ENCODE measurements around the gene ADAM19. TPM values are rescaled to one million over a fixed set of nuclear protein-coding genes. Genes with fewer than 3 reads are reported as not detected.

ADAM19 gene
- polyA plus RNA-seq, 1 of the 3 experiments (the other 2 are of a cell fraction) = 46.9 TPM

DNA sequence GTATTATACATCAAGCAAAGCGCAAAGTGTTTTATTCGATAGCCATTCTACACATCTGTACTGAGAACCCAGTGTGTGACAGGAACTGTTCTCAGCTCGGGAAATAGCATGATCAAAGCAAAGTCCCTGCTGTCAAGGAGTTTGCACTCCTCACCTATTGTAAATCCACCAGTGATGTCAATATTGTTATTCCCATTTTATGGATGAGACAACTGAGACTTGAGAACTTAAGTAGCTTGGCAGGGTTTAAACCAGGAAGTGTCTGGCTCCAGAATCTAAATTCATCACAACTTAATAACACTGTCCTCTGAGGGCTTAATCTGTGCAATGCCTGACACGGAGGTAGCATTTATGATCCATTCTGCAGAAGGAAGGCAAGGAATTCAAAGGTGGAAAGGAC is 50.7 kb downstream of the ADAM19 start (continued):
- TF ChIP-seq CTCF (IDR thresholded peaks at IDR 0.05) (no peak), TEAD4 (IDR thresholded peaks at IDR 0.05; ENCODE audit: borderline replicate concordance, insufficient read depth) (no peak)

DNA sequence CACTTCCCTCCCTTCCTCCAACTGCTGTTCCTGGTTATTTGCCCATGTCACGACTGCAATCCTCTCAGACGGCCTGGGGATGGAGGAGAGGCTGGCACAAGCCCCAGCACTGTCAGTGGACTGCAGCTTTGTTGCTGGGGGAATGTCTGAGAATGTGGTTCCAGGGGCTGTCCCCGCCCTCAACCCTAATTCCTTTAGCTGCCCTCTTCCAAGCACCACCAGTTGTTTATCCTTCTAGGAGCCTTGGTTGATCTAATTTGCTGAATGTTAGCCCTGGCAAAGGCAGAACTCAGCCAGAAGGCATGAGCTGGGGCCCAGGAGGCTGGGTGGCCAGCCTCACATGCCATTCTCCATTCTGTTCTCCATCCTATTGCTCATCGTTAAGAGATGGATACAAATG is 51.6 kb downstream of the ADAM19 start:
- no peak for TF ChIP-seq POLR2AphosphoS5 (IDR thresholded peaks at IDR 0.05; ENCODE audit: low read depth, low read length)
- TF ChIP-seq RFX5 (IDR thresholded peaks at IDR 0.05; ENCODE audit: low read length) = no peak
- TF ChIP-seq, protein P1, sequence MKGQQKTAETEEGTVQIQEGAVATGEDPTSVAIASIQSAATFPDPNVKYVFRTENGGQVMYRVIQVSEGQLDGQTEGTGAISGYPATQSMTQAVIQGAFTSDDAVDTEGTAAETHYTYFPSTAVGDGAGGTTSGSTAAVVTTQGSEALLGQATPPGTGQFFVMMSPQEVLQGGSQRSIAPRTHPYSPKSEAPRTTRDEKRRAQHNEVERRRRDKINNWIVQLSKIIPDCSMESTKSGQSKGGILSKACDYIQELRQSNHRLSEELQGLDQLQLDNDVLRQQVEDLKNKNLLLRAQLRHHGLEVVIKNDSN (IDR thresholded peaks at IDR 0.05; ENCODE audit: borderline replicate concordance, low read depth) = no peak
- no peak for TF ChIP-seq CHD2 (IDR thresholded peaks at IDR 0.05; ENCODE audit: low read length, partially characterized antibody)
- no peak for TF ChIP-seq YY1 (IDR thresholded peaks at IDR 0.05; ENCODE audit: low read depth)
- TF ChIP-seq EP300 (IDR thresholded peaks at IDR 0.05; ENCODE audit: borderline replicate concordance in 1 of 2, low read depth in 1 of 2, low read length in 1 of 2) = no peak
- no peak for TF ChIP-seq RAD21 (IDR thresholded peaks at IDR 0.05; ENCODE audit: low read length)
- no peak for TF ChIP-seq FOSL2 (IDR thresholded peaks at IDR 0.05; ENCODE audit: borderline replicate concordance, low read depth)
- TF ChIP-seq GATA2 (CRISPR knock-in tag; IDR thresholded peaks at IDR 0.05) = no peak
- no peak for TF ChIP-seq FOXJ3 (CRISPR knock-in tag; IDR thresholded peaks at IDR 0.05)
- TF ChIP-seq, protein P2, sequence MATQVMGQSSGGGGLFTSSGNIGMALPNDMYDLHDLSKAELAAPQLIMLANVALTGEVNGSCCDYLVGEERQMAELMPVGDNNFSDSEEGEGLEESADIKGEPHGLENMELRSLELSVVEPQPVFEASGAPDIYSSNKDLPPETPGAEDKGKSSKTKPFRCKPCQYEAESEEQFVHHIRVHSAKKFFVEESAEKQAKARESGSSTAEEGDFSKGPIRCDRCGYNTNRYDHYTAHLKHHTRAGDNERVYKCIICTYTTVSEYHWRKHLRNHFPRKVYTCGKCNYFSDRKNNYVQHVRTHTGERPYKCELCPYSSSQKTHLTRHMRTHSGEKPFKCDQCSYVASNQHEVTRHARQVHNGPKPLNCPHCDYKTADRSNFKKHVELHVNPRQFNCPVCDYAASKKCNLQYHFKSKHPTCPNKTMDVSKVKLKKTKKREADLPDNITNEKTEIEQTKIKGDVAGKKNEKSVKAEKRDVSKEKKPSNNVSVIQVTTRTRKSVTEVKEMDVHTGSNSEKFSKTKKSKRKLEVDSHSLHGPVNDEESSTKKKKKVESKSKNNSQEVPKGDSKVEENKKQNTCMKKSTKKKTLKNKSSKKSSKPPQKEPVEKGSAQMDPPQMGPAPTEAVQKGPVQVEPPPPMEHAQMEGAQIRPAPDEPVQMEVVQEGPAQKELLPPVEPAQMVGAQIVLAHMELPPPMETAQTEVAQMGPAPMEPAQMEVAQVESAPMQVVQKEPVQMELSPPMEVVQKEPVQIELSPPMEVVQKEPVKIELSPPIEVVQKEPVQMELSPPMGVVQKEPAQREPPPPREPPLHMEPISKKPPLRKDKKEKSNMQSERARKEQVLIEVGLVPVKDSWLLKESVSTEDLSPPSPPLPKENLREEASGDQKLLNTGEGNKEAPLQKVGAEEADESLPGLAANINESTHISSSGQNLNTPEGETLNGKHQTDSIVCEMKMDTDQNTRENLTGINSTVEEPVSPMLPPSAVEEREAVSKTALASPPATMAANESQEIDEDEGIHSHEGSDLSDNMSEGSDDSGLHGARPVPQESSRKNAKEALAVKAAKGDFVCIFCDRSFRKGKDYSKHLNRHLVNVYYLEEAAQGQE (IDR thresholded peaks at IDR 0.05; ENCODE audit: low read depth, low read length) = no peak
- no peak for TF ChIP-seq ZBTB33 (IDR thresholded peaks at IDR 0.05; ENCODE audit: borderline replicate concordance, low read depth)
- TF ChIP-seq PBX3 (IDR thresholded peaks at IDR 0.05) = no peak
- no peak for TF ChIP-seq EZH2phosphoT487 (IDR thresholded peaks at IDR 0.05; ENCODE audit: borderline replicate concordance, low read depth)
- no peak for TF ChIP-seq MXI1 (IDR thresholded peaks at IDR 0.05; ENCODE audit: low read depth, low read length)
- DNase-seq = no peak
- peaks cover 4 to 7% of the 10 kb centered on the region in 2 experiments; a peak in 1 of 4 replicates for H3K4me1 ChIP-seq (ENCODE audit: control insufficient read depth in 1 of 2, insufficient read depth in 2 of 2, low read depth in 1 of 2, low read length in 1 of 2)
- H3K27me3 ChIP-seq (ENCODE audit: insufficient read depth) = no peaks in the 10 kb centered on the region
- H3K9me2 ChIP-seq = no peaks in the 10 kb centered on the region
- H3K4me2 ChIP-seq = no peak overlapping the region
- no peak overlapping the region for H2AFZ ChIP-seq (ENCODE audit: low read depth)
- no peak overlapping the region for H3K4me3 ChIP-seq (ENCODE audit: low read depth in 2 of 2, low read length in 1 of 2)
- peak overlapping the region in 1 of 2 experiments; percentile 13; a peak in 1 of 4 replicates for H3K27ac ChIP-seq (ENCODE audit: low read depth in 2 of 2, low read length in 1 of 2)
- CTCF ChIA-PET = interaction anchor here (1.2 to 1.3 kb wide), 2 partner anchors 17 to 195 kb away, joined by 3 to 4 read pairs; no protein-coding TSS in a partner anchor
- no peaks in the 10 kb centered on the region for H3K9me3 ChIP-seq
- H3F3A ChIP-seq (replicated peaks; ENCODE audit: insufficient read depth) = peaks cover 23% of the 10 kb centered on the region
- no peak overlapping the region for H3K9ac ChIP-seq
- peaks cover 4% of the 10 kb centered on the region; the same call in 1 of the 2 replicates for H4K20me1 ChIP-seq (ENCODE audit: insufficient read depth)
- POLR2A ChIA-PET = no interaction called here
- peaks cover 100% of the 10 kb centered on the region for H3K79me2 ChIP-seq (ENCODE audit: insufficient read depth)
- 72% methylated on average over 2 of the region's 4 CpGs for WGBS (ENCODE audit: low lambda C conversion rate)
- peaks cover 11 to 68% of the 10 kb centered on the region in 2 experiments for H3K36me3 ChIP-seq (replicated peaks in 1 of 2; ENCODE audit: control insufficient read depth in 1 of 2, insufficient read depth in 2 of 2, low read length in 1 of 2)

Measured in SK-N-SH (cell line).